RCC 7860 (cell line): Measurements from ENCODE around the gene SPTBN1.
A peak's percentile ranks its signal among the peaks of the same experiment; 100 is the strongest.

Experiments used
- DNase-seq: peaks from one replicate; pipeline ENCODE4 v3.0.0-alpha.2; 2015; ENCODE audit warnings: low spot score
- FAIRE-seq: peaks from 2 replicates; lab custom pipeline; 2012; peaks lifted over from hg19 to GRCh38; lab: Jason Lieb, UNC

The SPTBN1 gene

GRCh38 chr2:54455563-54456361 is at the start of gene SPTBN1:
SPTBN1 (plus strand) TSS chr2:54456327; CDS start chr2:54526419, 70,092 bp downstream.
- no peak for FAIRE-seq

GRCh38 chr2:54407693-54408092 is 48.4 kb upstream of the SPTBN1 start:
- DNase-seq (no peak), FAIRE-seq (no peak)

More at GRCh38 chr2:54455563-54456361, at the start of gene SPTBN1:
- DNase-seq = peak; percentile 72

GRCh38 chr2:54408288-54408687 is 47.8 kb upstream of the SPTBN1 start:
- FAIRE-seq (no peak), DNase-seq (no peak)

GRCh38 chr2:54409752-54410151 is 46.4 kb upstream of the SPTBN1 start:
- DNase-seq (no peak), FAIRE-seq (no peak)

- no peak for FAIRE-seq
- no peak for DNase-seq
These were observed 44.2 kb upstream of the SPTBN1 start for GRCh38 chr2:54411801-54412354.

- FAIRE-seq = no peak
These were observed 39.8 kb upstream of the SPTBN1 start for GRCh38 chr2:54416166-54416813.

GRCh38 chr2:54416938-54417337 is 39.2 kb upstream of the SPTBN1 start:
- no peak for DNase-seq
- no peak for FAIRE-seq

More at GRCh38 chr2:54416166-54416813, 39.8 kb upstream of the SPTBN1 start:
- peak; percentile 12 for DNase-seq

GRCh38 chr2:54417577-54417976 is 38.5 kb upstream of the SPTBN1 start:
- no peak for FAIRE-seq

GRCh38 chr2:54419388-54419787 is 36.7 kb upstream of the SPTBN1 start:
- FAIRE-seq (no peak), DNase-seq (no peak)

More at GRCh38 chr2:54417577-54417976, 38.5 kb upstream of the SPTBN1 start:
- DNase-seq = no peak

- no peak for FAIRE-seq
- DNase-seq = no peak
These were observed 36.1 kb upstream of the SPTBN1 start for GRCh38 chr2:54419855-54420523.

- DNase-seq (no peak), FAIRE-seq (no peak)
These were observed 35.5 kb upstream of the SPTBN1 start for GRCh38 chr2:54420524-54421172.

- DNase-seq (no peak), FAIRE-seq (no peak)
These were observed 34.0 kb upstream of the SPTBN1 start for GRCh38 chr2:54422072-54422581.

- DNase-seq (no peak), FAIRE-seq (no peak)
These were observed 32.9 kb upstream of the SPTBN1 start for GRCh38 chr2:54423213-54423612.

GRCh38 chr2:54424555-54425163 is 31.5 kb upstream of the SPTBN1 start:
- no peak for DNase-seq
- FAIRE-seq = no peak

GRCh38 chr2:54428108-54428831 is 27.9 kb upstream of the SPTBN1 start:
- DNase-seq (no peak), FAIRE-seq (no peak)

GRCh38 chr2:54429054-54429453 is 27.1 kb upstream of the SPTBN1 start:
- DNase-seq (no peak), FAIRE-seq (no peak)

GRCh38 chr2:54429811-54430551 is 26.1 kb upstream of the SPTBN1 start:
- FAIRE-seq = no peak

GRCh38 chr2:54430649-54431048 is 25.5 kb upstream of the SPTBN1 start:
- FAIRE-seq (no peak), DNase-seq (no peak)

More at GRCh38 chr2:54429811-54430551, 26.1 kb upstream of the SPTBN1 start:
- DNase-seq = no peak
